GM19239 (cell line): ENCODE results near the gene LDLRAD3.
"Not testable (repeated sequence)": the region's sequence is repeated elsewhere in the genome, so short reads cannot be mapped to it uniquely, and the experiment has no call there.

Experiments used
- DNase-seq: peaks from one replicate; pipeline ENCODE4 v3.0.0; 2011; ENCODE audit warnings: low spot score; ENCODE audit not compliant: insufficient read length
- FAIRE-seq: peaks from 2 replicates; lab custom pipeline; 2011; peaks lifted over from hg19 to GRCh38; lab: Jason Lieb, UNC

The LDLRAD3 gene

GRCh38 chr11:36186340-36187175 is 242.7 kb downstream of the LDLRAD3 start:
- DNase-seq (no peak), FAIRE-seq (no peak)

- DNase-seq (no peak), FAIRE-seq (no peak)
Measured at GRCh38 chr11:36187622-36188021, 243.8 kb downstream of the LDLRAD3 start.

- not testable (repeated sequence) for FAIRE-seq, DNase-seq
Measured at GRCh38 chr11:36189735-36190134, 245.9 kb downstream of the LDLRAD3 start.

GRCh38 chr11:36191941-36192340 is 248.1 kb downstream of the LDLRAD3 start:
- DNase-seq: no peak
- FAIRE-seq: no peak

- DNase-seq (no peak), FAIRE-seq (no peak)
Measured at GRCh38 chr11:36192425-36193289, 248.8 kb downstream of the LDLRAD3 start.

GRCh38 chr11:36193290-36193619 is 249.4 kb downstream of the LDLRAD3 start:
- no peak for FAIRE-seq
- no peak for DNase-seq

- DNase-seq: no peak
- FAIRE-seq: no peak
Measured at GRCh38 chr11:36193721-36194120, 249.9 kb downstream of the LDLRAD3 start.

GRCh38 chr11:36195496-36196354 is 251.9 kb downstream of the LDLRAD3 start:
- FAIRE-seq: no peak
- no peak for DNase-seq

- DNase-seq: no peak
- no peak for FAIRE-seq
Measured at GRCh38 chr11:36196411-36196998, 252.6 kb downstream of the LDLRAD3 start.

- FAIRE-seq (no peak), DNase-seq (no peak)
Measured at GRCh38 chr11:36201411-36201810, 257.5 kb downstream of the LDLRAD3 start.

GRCh38 chr11:36205536-36205935 is 261.7 kb downstream of the LDLRAD3 start:
- FAIRE-seq (no peak), DNase-seq (no peak)

- no peak for DNase-seq
- FAIRE-seq: no peak
Measured at GRCh38 chr11:36210529-36210928, 266.7 kb downstream of the LDLRAD3 start.

- FAIRE-seq (no peak), DNase-seq (no peak)
Measured at GRCh38 chr11:36211761-36212430, 268.0 kb downstream of the LDLRAD3 start.

- no peak for DNase-seq
- FAIRE-seq: no peak
Measured at GRCh38 chr11:36212564-36213392, 268.9 kb downstream of the LDLRAD3 start.

GRCh38 chr11:36213393-36213840 is 269.6 kb downstream of the LDLRAD3 start:
- DNase-seq (no peak), FAIRE-seq (no peak)

- DNase-seq (no peak), FAIRE-seq (no peak)
Measured at GRCh38 chr11:36214480-36214879, 270.6 kb downstream of the LDLRAD3 start.

- FAIRE-seq (no peak), DNase-seq (no peak)
Measured at GRCh38 chr11:36214976-36215692, 271.3 kb downstream of the LDLRAD3 start.

GRCh38 chr11:36215693-36216060 is 271.8 kb downstream of the LDLRAD3 start:
- FAIRE-seq (no peak), DNase-seq (no peak)
